Heart left ventricle (tissue), 13 donors: Measurements from ENCODE around the gene FBXO44.

ENCODE experiments used
- CTCF ChIP-seq, 12 donors: fragments of 200-600 bp; sonication (generic) in 4 of 12; IDR thresholded peaks; one replicate each; pipeline versions ENCODE4 v1.5.0 to v1.8.0; 2018 to 2022; ENCODE audit warnings: antibody characterized with exemption in 12 of 12, mild to moderate bottlenecking in 5 of 12
- POLR2A ChIP-seq, 2 donors: fragments of 450-650 bp; IDR thresholded peaks; one replicate each; pipeline ENCODE4 v1.6.1; 2017; ENCODE audit warnings: antibody characterized with exemption in 2 of 2, mild to moderate bottlenecking in 2 of 2, moderate library complexity in 2 of 2
- donor health status: ischemic (EF 13 %, LVEDD 7.1; RV severe dilation, severe dysfunction).
- donor health status: DM: no; HTN: yes; CAD: no.
- donor health status: DM: no; HTN: no; CAD: no.
- donor health status: ischemic (EF 25% LVEDD 6.9; RV normal size, moderate dysfunction).
- donor health status: ischemic (EF 25% LVEDD 5.7; RV mildly dilated, moderate dysfunction).
- donor health status: ischemic (EF 35%, LVEDD 5.7; RV mildly dilated, moderate dysfunction).
- donor health status: nonischemic (EF 11% LVEDD 7.7; RV severe dilation, severe dysfunction).
- donor health status: DM: yes; HTN: yes; CAD: no.
- donor health status: PGD.
- donor health status: ischemic (EF 29% LVEDD 5.4; RV normal size, mild dysfunction).
- donor health status: nonischemic (EF 23%, LVEDD 6.1; RV moderate dilation, normal function).

GRCh38 chr1:11640101-11640500, 14.6 kb upstream of the FBXO44 start:
- TF ChIP-seq POLR2A (IDR thresholded peaks at IDR 0.05) (no peak), CTCF (IDR thresholded peaks at IDR 0.05) (no peak)
